Measurements from ENCODE around the gene ZNF562.

ZNF562 gene

DNA sequence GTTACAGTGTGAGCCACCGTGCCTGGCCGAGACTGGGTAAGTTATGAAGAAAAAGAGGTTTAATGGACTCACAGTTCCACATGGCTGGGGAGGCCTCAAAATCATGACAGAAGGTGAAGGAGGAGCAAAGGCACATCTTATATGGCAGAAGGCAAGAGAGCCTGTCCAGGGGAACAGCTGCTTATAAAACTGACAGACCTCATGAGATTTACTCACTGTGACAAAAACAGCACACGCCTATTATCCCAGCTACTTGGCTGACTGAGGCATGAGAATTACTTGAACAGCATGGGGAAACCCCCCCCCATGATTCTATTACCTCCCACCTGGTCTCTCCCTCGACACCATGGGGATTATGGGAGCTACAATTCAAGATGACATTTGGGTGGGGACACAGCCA lies 30.4 kb downstream of the ZNF562 start:
- no peak for TF ChIP-seq CTCF (IDR thresholded peaks at IDR 0.05; ENCODE audit: control extremely low read depth, extremely low read depth, low read depth, missing control alignments)
- POLR2A ChIA-PET: no interaction called here
- no peak for DNase-seq (ENCODE audit: extremely low spot score)
- CTCF ChIA-PET: interaction anchor here (1.3 to 2.5 kb wide), 4 partner anchors 10 to 58 kb away, joined by 3 to 8 read pairs (median 6); no protein-coding TSS in a partner anchor

GRCh38 chr19:9641810-9642209 lies 33.1 kb downstream of the ZNF562 start:
- POLR2A ChIA-PET: no interaction called here
- no peak for TF ChIP-seq CTCF (IDR thresholded peaks at IDR 0.05; ENCODE audit: control extremely low read depth, extremely low read depth, low read depth, missing control alignments)
- CTCF ChIA-PET: no interaction called here
- no peak for DNase-seq (ENCODE audit: extremely low spot score)

DNA sequence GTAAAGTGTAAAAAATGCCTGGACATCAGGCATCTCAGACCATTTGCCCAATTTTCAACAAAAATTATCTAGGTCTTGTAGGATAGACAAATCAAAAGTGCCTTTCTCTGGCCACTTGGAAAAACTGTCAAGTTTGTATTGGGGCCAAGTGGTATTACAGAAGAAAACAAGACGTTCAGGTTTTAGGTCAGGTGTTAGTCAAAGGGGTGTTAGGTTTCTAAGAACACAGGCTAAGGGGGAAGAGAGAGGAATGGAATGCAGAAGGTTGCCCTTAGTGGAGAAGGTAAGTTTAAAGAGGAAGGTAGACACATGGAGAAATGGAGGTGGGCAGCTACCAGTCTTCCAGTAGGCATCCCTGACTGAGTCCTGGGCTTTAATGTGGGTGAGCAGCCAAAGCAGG lies 33.9 kb downstream of the ZNF562 start:
- POLR2A ChIA-PET: no interaction called here
- DNase-seq (ENCODE audit: extremely low spot score): no peak
- CTCF ChIA-PET: interaction anchor here (1.0 kb wide), 1 partner anchor 155 kb away, joined by 3 read pairs; no protein-coding TSS in a partner anchor
- no peak for TF ChIP-seq CTCF (IDR thresholded peaks at IDR 0.05; ENCODE audit: control extremely low read depth, extremely low read depth, low read depth, missing control alignments)

DNA sequence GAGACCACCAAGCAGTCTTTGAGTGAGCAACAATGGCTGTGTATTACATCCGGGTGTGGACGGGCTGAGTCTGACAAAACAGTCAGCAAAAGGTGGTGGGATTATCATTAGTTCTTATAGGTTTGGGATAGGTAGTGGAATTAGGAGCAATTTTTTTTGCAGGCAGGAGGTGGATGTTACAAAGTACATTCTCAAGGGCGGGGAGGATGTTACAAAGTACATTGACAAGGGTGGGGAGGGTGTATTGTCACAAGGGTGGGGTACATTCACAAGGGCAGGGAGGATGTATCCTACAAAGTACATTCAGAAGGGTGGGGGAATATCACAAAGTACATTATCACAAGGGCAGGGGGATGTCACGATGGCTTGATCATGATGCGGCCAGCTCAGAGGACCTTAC lies 38.9 kb downstream of the ZNF562 start:
- DNase-seq (ENCODE audit: extremely low spot score): no peak
- ChIA-PET POLR2A (no interaction called here), CTCF (interaction anchor here (2.0 kb wide), 1 partner anchor 10 kb away, joined by 8 read pairs; no protein-coding TSS in a partner anchor)
- no peak for TF ChIP-seq CTCF (IDR thresholded peaks at IDR 0.05; ENCODE audit: control extremely low read depth, extremely low read depth, low read depth, missing control alignments)

DNA sequence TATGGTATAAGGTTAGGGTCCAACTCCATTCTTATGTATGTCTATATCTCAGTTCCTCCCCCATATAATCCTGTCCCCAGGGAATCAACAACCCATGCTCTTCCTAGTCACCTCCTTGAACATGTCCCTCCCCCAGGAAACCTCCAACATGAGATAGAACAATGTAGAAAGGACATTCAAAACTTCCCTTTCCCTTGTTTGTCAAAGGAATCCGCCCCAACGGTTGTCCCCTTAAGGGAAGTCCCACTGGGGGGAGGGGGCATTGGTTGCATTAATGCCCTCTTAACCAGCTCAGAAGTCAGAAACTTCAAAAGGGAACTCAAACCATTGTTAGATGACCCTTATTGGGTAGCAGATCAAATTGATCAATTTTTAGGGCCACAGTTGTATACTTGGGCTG lies 47.0 kb downstream of the ZNF562 start:
- TF ChIP-seq CTCF (IDR thresholded peaks at IDR 0.05; ENCODE audit: control extremely low read depth, extremely low read depth, low read depth, missing control alignments): no peak
- ChIA-PET POLR2A (no interaction called here), CTCF (interaction anchor here (1.3 kb wide), 1 partner anchor 168 kb away, joined by 6 read pairs; no protein-coding TSS in a partner anchor)
- no peak for DNase-seq (ENCODE audit: extremely low spot score)

DNA sequence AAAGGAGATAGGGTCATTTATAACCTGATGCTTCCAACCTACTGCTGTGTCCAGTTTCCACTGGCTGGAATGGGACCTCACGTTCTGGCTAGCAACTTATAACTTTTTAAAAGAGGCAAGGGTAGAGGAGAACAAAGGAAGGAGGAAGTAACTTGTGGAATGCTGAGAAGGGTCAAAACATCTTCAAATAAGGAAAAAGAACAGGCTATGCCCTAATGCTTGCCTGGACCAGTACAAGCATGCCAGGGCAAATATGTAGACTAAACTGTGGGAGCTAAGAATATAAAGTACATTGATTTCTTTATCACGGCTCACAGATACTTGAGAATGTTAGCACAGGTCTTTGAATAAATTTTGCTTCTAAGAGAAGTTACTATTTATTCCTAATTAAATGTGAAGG lies 52.4 kb downstream of the ZNF562 start:
- ChIA-PET CTCF (interaction anchor here (0.9 to 1.4 kb wide), 3 partner anchors 11 to 173 kb away, joined by 3 to 5 read pairs (median 3); no protein-coding TSS in a partner anchor), POLR2A (interaction anchor here (0.5 kb wide), 1 partner anchor 277 kb away, joined by 3 read pairs; no protein-coding TSS in a partner anchor)
- no peak for DNase-seq (ENCODE audit: extremely low spot score)
- no peak for TF ChIP-seq CTCF (IDR thresholded peaks at IDR 0.05; ENCODE audit: control extremely low read depth, extremely low read depth, low read depth, missing control alignments)

Measured in GM10248 (cell line).